ENCODE results near the gene ASB10.
A peak's percentile ranks its signal among the peaks of the same experiment; 100 is the strongest.

The ASB10 gene, protein sequence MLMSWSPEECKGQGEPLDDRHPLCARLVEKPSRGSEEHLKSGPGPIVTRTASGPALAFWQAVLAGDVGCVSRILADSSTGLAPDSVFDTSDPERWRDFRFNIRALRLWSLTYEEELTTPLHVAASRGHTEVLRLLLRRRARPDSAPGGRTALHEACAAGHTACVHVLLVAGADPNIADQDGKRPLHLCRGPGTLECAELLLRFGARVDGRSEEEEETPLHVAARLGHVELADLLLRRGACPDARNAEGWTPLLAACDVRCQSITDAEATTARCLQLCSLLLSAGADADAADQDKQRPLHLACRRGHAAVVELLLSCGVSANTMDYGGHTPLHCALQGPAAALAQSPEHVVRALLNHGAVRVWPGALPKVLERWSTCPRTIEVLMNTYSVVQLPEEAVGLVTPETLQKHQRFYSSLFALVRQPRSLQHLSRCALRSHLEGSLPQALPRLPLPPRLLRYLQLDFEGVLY

DNA sequence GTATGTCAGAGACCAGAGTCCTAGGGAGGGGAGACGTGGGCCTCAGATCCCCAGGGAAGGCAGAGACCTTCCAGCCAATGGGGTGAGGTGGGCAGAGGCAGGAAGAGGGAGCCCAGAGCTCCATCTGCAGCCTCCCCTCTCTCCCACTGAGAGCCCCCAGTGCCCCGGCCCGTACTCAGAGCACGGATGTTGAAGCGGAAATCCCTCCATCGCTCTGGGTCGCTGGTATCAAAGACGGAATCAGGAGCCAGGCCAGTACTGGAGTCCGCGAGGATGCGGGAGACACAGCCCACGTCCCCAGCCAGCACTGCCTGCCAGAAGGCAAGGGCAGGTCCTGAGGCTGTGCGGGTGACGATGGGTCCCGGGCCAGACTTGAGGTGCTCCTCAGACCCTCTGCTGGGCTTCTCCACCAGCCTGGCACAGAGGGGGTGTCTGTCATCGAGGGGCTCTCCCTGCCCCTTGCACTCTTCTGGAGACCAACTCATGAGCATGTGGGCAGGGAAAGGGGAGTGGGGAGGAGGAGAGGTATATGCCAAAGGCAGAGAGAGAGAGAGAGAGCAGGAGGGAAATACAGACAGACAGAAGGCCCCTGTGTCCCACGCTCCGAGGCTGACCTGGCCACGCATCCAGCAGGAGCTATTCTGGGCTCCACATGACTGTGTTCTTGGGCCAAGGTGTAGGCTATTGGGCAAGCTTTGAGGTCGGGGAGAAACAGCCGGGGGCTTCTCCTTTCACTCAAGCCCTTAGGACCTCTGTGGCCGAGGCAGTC, at the start of gene ASB10:
Gene ASB10, minus strand, starts transcription at position 611 of the 769 bp plus-strand sequence. Its CDS starts 120 bp downstream, at position 491.
- DNase-seq (ENCODE audit: low spot score), result no peak

DNA sequence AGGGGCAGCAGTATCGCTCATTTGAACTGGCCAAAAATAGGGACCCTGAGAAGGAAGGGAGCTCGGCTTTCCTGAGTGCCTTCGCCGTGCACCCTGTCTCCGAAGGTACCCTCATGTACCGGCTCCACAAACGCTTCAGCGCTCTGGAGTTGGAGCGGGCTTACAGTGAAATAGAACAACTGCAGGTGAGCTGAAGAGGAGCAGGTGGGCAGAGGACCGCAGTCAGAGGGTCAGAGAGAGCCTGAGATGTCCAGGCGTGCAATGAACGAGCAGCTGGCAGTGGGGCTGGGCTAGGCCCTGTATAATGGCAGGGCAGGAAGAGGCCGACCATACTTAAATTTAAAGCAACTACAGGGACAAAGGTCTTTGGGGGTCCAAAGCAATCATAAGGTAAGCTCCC, 49.4 kb upstream of the ASB10 start:
- DNase-seq (ENCODE audit: low spot score), result no peak

DNA sequence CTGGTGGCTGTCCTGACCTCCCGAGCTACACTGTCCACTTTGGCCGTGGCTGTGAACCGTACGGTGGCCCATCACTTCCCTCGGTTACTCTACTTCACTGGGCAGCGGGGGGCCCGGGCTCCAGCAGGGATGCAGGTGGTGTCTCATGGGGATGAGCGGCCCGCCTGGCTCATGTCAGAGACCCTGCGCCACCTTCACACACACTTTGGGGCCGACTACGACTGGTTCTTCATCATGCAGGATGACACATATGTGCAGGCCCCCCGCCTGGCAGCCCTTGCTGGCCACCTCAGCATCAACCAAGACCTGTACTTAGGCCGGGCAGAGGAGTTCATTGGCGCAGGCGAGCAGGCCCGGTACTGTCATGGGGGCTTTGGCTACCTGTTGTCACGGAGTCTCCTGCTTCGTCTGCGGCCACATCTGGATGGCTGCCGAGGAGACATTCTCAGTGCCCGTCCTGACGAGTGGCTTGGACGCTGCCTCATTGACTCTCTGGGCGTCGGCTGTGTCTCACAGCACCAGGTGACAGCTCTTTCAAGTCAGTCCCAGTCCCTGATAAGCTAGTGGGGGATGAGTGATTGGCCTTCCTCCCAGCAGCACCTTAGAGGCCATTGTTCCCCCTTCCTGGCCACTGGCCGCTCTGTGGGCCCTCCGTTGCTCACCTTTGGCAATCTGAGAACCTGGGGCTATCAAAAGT, 48.2 kb upstream of the ASB10 start:
- no peak for DNase-seq (ENCODE audit: low spot score)

DNA sequence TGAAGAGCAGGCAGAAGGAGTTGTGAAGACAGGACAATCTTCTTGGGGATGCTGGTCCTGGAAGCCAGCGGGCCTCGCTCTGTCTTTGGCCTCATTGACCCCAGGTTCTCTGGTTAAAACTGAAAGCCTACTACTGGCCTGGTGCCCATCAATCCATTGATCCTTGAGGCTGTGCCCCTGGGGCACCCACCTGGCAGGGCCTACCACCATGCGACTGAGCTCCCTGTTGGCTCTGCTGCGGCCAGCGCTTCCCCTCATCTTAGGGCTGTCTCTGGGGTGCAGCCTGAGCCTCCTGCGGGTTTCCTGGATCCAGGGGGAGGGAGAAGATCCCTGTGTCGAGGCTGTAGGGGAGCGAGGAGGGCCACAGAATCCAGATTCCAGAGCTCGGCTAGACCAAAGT, 46.8 kb upstream of the ASB10 start:
- DNase-seq (ENCODE audit: low spot score), result no peak

DNA sequence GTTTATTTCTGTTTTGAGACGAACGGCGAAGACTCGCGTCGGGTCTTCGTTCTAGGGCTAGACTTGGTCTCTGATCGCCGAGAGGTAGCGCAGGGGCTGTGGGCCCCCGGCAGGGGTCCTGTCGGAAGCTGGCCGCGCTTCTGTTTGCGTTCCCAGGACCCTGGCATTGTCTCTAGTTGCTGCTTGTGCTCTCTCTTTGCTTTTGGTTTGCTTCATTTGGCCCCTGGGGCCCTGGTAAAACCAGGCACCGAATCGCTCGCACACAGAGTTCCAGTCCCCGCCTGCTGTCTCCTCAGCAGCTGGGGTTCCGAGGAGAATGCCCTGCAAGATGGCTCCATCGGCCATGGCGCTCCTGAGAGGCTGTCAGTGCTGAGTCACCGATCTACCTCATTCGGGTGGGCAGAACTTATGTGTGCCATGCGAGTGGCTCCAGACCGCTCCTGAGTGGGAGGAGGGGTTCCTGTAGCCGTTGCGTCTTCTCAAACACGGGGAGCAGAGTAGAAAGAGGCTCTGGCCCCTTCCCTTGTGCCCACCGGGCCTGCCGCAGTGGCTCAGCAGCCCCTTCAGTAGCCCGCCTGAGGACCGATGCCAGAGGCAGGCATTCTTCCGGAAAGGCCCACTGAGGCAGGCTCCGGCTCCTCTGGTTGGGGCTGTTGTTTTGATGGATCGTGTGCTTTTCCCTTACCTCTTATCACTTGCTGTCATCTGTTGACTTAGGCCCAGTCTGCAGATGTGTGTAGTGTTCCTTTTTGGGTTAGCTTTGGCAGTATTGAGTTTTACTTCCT, 46.1 kb upstream of the ASB10 start:
- DNase-seq (ENCODE audit: low spot score), result peak; percentile 79

DNA sequence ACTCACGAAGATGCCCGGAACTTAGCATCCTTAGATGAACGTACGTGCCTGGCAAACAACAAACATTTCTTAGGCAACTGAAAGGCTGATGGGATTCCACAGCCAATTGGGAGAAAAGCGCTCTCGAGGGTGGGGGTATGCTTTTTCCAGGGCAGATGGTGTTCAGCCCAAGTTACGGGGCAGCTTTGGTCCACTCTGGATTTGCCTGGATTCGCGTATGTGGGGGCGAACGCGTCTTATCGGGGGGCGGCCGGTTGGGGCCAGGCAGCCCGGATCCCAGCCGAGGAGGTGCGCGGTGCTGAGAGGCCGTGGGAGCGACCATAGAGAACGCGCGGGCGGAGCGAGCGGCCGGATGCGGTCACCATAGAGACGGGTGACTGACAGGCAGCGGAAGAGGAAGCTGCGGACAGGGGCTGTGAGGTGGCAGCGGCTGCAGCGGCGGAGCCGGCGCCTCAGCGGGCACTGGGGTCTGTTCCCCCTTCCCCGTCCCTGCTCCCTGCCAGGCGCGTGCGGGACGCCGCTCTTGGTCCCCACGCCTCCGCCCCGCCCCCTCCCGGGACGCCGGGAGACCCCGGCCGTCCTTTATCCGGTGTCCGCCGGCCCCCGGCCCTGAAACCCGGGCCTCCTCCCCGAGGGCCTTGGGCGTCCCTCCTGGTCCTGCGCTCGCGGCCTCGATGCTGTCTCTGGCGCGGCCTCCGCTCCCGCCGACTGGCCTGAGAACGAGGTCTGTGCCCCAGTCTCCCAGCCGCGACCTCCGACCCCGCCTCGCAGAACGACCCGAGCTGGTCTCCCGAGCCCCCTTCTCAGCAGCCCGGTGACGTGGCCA, 45.3 kb upstream of the ASB10 start, which contains the start of gene CHPF2:
Gene CHPF2, plus strand, starts transcription at position 393 of the 826 bp plus-strand sequence. CDS start 1,529 bp downstream, outside the sequence.
- peak; percentile 96 for DNase-seq (ENCODE audit: low spot score)

DNA sequence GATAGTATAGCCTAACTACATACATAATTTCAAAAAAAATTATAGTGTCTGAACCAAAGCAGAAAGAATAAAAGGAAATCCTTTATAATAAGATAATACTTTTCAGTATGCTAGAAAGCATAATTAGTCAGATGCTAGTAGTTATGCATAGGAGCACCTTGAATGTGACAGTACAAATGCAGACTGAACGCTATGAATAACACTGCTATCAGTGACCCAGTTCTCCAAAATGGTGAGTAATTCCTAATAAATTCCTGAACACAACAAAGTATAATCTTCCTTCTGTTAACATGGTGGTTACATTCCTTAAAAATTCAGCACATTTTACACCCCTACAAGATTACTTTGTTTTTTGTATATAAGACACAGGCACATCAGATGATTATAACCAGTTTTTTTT, 44.0 kb upstream of the ASB10 start:
- no peak for DNase-seq (ENCODE audit: low spot score)

DNA sequence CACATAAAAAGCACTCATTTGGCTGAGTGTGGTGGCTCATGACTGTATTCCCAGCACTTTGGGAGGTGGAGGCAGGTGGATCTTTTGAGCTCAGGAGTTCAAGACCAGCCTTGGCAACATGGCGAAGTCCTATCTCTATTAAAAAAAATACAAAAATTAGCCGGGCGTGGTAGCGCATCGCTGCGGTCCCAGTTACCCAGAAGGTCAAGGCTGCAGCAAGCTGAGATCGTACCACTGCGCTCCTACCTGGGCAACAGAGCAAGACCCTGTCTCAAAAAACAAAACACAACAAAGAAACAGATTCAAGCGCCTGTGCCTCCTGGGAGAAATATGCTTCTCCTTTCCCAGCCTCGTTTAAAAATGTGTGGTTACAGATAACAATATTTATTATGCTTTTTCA, 42.2 kb upstream of the ASB10 start:
- DNase-seq (ENCODE audit: low spot score), result no peak

DNA sequence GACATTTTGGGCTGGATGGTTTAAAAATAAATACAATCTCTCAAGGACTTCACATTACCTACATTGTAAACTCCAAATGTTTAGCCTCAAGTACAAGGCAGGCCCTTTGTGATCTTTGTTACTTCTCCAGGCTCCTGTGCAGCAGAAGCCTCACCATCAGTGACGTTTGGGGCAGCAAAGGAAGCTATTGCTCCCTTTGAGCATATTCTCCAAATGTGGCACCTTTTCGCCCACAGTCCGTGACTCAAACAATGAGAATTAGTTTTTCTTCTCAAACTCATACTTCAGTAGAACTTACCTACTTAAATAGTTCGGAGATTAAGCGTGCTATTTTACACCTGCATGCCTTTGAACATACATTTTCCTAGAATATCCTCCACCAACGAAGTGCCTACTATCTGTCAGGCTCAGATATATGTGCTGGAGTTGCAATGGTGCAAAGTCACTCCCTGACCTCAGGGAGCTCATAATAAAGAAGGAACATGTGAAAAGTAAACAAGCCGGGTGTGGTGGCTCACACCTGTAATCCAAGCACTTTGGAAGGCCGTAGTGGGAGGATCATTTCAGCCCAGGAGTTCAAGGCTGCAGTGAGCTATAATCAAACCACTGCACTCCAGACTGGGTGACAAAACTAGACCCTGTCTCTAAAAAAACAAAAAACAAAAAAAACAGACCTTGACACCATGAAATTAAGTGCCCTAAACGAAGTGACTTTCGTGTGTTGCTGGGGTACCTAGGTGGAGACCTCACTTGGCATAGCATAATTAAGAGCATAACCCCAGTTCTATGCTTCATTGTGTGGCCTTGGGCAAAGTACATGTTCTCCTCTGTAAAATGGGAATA, 41.2 kb upstream of the ASB10 start:
- no peak for DNase-seq (ENCODE audit: low spot score)

DNA sequence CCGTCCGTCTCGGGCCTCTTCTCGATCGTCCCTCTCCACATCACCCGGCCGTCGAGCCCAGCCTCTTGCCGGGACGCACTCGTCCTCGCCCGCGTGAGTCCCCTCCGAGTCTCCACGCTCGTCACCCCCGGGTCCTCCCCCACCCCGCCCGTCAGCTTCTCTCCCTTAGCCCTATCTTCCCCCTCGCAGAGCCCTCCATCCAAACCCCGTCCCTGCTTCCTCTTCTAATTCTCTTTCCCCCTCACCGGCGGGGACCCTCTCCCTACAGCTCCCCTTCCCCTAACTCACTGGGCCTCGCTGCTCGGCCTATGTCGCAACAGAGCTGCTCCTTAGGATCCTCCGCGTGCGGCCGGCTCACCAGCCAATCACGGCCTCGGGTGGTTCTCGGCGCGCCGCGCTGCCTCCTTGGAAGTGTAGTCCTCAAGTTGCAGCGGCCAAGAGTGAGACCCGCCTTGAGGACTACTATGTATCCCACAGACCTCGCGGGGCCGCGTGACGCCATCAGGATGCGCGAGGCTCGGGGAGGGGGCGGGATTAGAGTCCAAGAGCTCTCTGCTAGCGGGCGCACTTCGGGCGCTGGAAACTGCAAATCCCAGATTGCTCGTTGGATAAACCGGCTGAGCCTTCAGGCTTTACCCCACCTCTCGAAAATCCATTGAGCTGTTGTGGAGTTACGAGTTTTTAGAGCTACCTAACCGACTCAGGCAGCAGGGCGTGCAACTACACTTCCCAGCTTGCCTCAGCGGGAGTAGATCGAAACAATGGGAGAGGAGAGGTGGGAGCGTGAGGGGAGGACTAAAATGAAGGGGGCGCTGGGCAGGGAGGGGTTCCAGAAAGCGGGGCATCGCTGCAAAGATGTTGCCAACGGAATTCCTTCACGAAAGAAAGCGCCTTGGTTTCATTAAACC, 40.1 kb upstream of the ASB10 start, which contains the start of gene ABCF2:
Gene ABCF2, minus strand, starts transcription at position 331 of the 908 bp plus-strand sequence. CDS start 747 bp downstream, outside the sequence.
- DNase-seq (ENCODE audit: low spot score), result peak; percentile 99

DNA sequence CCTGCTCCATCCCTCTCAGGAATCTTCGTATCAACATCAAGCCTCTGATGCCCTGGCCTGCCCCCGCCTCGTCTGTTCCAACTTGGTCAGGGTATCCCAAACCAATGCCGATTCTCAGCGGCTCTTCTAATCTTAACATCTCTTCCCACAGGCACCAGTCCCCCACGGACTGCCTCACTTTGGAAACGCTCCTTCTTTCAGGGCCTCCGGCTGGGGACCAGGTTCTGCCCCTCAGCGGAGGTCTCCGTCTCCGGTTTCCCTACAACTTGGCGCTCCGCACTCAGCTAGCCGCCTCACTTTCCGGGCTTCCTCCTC, 39.5 kb upstream of the ASB10 start:
- DNase-seq (ENCODE audit: low spot score), result no peak

DNA sequence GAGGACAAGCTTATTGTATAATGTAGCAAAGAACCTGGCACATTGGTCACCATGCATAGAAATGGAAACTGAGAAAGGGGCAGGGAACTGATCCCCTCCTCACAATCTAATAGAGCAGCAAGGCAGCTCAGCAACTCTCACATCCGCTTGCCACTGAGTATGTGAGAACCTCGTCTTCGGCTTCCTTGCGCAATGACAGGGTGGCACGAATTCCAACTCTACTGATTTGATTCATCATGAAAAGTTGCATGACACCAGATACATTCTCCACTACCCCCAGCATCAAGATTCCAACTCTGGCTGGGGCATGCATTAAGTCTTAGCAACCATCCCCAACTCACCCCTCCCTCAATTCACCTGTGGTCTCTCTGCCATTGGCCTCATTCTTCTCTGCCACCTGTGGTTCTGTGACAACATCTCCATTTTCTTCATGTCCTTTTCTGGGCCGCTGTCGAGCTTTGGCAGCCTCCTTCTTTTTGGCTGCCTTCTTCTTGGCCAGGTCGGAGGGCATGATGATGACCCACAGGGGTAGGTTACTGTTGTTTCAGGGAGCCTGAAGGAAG, 39.0 kb upstream of the ASB10 start:
- DNase-seq (ENCODE audit: low spot score), result no peak

DNA sequence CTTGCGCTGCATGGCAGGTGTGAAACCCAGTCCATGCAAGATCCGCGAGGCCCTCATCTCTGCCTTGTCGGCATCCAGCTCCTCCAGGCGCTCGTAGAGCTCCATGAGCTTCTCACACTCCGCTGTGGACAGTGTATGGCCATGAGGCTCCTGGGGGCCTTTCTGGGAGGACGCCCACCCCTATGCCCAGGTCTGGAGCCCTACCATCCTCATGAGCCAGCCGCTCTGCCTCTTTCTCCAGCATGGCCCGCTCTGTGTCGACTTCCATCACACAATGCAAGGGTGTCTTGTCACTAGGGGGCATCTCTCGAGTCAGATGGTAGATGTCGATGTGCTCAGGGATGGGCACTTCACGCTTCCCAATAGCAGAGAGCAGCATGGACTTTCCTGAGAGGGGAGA, 36.7 kb upstream of the ASB10 start:
- no peak for DNase-seq (ENCODE audit: low spot score)

DNA sequence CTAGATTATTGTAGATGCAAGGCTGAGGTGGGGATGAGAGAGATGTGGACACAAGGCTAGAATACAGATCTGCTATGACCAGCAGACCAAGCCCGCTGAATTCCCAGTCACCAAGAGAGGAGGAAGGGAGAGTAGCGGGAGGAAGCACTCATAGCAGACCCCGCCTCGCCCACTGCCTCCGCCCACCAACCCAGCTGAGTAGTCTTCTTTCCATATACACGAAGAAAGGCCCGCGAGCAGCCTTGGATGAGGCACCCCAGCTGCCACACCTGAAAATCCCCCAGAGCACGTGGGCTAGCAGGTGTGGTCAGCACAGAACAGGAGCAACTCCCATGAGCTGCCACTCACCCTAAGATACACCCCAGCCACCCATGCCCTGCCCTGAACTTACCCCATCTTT, 31.1 kb upstream of the ASB10 start:
- DNase-seq (ENCODE audit: low spot score), result no peak

DNA sequence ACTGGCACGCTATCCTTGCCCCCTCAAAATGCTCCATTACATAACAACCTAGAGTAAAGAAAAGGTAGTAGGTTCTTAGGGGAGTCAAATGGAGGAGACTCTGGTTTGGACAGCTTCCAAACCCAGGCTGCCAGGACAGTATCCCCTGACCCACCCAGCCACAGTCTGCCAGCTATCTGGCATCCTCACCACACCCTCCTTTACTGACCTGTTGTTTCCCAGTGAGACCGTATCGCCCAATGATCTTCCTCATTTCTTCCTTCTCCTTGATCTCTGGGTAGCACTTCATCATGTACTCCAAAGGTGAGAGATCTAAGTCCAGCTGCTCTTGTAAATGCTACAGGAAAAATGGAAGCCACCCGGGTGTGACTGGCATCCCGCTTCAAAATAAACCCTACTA, 28.3 kb upstream of the ASB10 start:
- DNase-seq (ENCODE audit: low spot score), result no peak

DNA sequence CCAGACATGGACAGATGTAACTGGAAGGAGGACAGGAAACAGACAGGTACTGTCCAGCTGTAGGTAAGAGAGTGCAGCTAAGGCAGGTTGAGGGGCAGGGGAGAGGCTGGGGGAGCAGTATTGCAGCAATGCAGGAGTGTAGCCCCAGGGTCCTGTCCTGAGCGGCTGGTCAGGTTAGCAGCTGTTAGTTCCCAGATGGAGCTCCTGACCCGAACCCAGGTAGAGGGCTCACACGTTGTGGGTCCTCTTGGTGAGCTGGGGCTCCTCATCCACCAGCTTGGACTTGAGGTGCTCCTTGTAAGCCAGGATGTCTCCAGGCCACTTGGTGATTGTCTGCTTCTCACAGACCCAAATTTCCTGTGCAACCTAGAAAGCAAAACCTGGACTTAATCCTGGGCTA, 26.8 kb upstream of the ASB10 start:
- DNase-seq (ENCODE audit: low spot score), result no peak

DNA sequence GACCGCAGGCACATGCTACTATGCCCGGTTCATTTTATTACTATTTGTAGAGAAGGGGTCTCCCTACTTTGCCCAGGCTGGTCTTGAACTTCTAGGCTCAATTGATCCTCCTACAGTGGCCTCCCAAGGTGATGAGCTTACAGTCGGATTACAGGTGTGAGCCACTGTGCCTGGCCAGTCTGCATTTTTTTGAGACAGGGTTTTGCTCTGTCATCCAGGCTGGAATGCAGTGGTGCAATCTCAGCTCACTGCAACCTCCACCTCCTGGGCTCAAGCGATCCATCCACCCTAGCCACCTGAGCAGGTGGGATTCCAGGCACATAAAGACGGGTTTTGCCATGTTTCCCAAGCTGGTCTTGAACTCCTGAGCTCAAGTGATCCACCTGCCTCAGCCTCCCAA, 25.6 kb upstream of the ASB10 start:
- DNase-seq (ENCODE audit: low spot score), result no peak

DNA sequence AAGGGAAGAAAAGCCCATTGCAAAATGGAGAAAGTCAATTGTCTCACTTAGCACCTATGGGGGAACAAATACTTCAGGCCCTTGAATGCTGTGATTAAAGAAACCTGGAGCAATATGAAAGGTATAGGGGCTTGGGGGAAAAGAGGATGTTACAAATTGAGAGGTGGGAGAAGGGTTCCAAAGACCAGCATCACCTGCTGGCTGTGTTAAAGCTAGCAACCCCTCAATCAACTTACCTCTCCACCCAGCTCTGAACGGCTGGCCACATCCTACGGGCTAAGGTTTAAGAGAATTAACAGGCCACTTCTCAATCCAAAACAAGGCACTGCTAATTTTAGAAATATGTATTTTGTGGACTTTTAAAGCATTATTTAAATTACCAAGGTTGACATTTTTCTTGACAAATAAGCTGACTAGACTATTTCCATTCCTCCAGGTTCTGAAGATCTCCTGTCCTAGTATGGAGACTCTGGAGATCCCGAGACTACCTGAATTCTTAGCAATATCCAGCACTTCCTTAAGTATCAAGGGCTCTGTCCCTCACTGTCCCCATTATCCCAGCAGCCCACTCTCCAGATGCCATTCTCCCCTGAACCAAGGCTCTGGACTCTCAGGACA, 24.2 kb upstream of the ASB10 start:
- no peak for DNase-seq (ENCODE audit: low spot score)

All from LoVo (cell line).